HL-60 (cell line): ENCODE data around the gene TMEM273.

Source experiments
- GABPA ChIP-seq: IDR thresholded peaks from 2 replicates; pipeline ENCODE4 v1.6.1; 2012; ENCODE audit warnings: low read depth
- POLR2AphosphoS5 ChIP-seq: IDR thresholded peaks from 2 replicates; pipeline ENCODE4 v1.6.1; 2012; ENCODE audit warnings: low read depth
- SPI1 ChIP-seq: IDR thresholded peaks from 2 replicates; pipeline ENCODE4 v1.6.1; 2012; ENCODE audit warnings: low read depth, mild to moderate bottlenecking, borderline replicate concordance
- TF ChIP-seq, protein P1 (sequence below): IDR thresholded peaks from one replicate; pipeline ENCODE4 v1.5.1; 2011; ENCODE audit warnings: low read length, control low read depth, inconsistent platforms; ENCODE audit not compliant: insufficient read depth

DNA sequence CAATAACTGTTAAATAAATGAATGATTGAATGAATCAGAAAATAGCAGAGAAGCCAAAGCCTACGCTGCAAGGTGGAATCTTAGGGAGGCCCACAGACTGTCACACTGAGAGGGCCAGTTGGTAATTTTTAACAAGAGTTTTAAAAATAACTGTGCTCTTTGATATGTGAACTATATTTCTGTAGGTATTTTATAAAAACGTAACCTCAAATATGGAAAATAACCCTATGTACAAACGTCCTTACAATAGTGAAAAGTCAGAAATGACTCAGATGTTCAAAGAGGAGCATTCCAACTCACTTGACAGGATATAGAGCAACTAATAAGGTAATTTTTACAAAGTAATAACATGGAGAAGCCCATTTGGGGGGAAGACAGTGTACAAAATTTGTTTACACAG, 18.9 kb upstream of the TMEM273 start:
- TF ChIP-seq, protein P1, sequence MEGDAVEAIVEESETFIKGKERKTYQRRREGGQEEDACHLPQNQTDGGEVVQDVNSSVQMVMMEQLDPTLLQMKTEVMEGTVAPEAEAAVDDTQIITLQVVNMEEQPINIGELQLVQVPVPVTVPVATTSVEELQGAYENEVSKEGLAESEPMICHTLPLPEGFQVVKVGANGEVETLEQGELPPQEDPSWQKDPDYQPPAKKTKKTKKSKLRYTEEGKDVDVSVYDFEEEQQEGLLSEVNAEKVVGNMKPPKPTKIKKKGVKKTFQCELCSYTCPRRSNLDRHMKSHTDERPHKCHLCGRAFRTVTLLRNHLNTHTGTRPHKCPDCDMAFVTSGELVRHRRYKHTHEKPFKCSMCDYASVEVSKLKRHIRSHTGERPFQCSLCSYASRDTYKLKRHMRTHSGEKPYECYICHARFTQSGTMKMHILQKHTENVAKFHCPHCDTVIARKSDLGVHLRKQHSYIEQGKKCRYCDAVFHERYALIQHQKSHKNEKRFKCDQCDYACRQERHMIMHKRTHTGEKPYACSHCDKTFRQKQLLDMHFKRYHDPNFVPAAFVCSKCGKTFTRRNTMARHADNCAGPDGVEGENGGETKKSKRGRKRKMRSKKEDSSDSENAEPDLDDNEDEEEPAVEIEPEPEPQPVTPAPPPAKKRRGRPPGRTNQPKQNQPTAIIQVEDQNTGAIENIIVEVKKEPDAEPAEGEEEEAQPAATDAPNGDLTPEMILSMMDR = no peak
- TF ChIP-seq SPI1 (no peak), POLR2AphosphoS5 (no peak), GABPA (no peak)
